ENCODE data around the gene ISYNA1. TPM values are rescaled to one million over a fixed set of nuclear protein-coding genes. Genes with fewer than 3 reads are reported as not detected.

ISYNA1 gene
- total and polyA plus RNA-seq, 2 of the 13 experiments (the other 11 are each of a cell fraction or from before 2014, with no cell fraction given) = 29.6 to 48.5 TPM

GRCh38 chr19:18390065-18390907 lies 47.6 kb downstream of the ISYNA1 start (continued):
- TF ChIP-seq ZNF747 (CRISPR knock-in tag; IDR thresholded peaks at IDR 0.05; ENCODE audit: borderline replicate concordance) (no peak), PHF8 (CRISPR knock-in tag; IDR thresholded peaks at IDR 0.05) (no peak), TARDBP (CRISPR knock-in tag; IDR thresholded peaks at IDR 0.05) (no peak; the same call in 1 of the 2 replicates), ZNF674 (CRISPR knock-in tag; IDR thresholded peaks at IDR 0.05; ENCODE audit: low read depth) (no peak), EZH2 (conservative IDR thresholded peaks at IDR 0.05; ENCODE audit: low read depth, low read length) (no peak), KAT7 (CRISPR knock-in tag; IDR thresholded peaks at IDR 0.05; ENCODE audit: borderline replicate concordance) (no peak), KAT2B (IDR thresholded peaks at IDR 0.05; ENCODE audit: borderline replicate concordance, low read depth, low read length) (no peak), SNRNP70 (IDR thresholded peaks at IDR 0.05; ENCODE audit: low read depth, low read length) (no peak), ZNF205 (CRISPR knock-in tag; IDR thresholded peaks at IDR 0.05) (no peak), DR1 (CRISPR knock-in tag; IDR thresholded peaks at IDR 0.05) (no peak), ZBTB26 (CRISPR knock-in tag; IDR thresholded peaks at IDR 0.05; ENCODE audit: borderline replicate concordance) (no peak), ATAD3A (CRISPR knock-in tag; IDR thresholded peaks at IDR 0.05) (no peak), ARID2 (CRISPR knock-in tag; IDR thresholded peaks at IDR 0.05; ENCODE audit: borderline replicate concordance) (no peak), ATF7 (IDR thresholded peaks at IDR 0.05) (no peak), ATF7 (CRISPR knock-in tag; IDR thresholded peaks at IDR 0.05) (no peak), ZNF703 (CRISPR knock-in tag; IDR thresholded peaks at IDR 0.05; ENCODE audit: borderline replicate concordance) (no peak), ZNF362 (CRISPR knock-in tag; IDR thresholded peaks at IDR 0.05; ENCODE audit: borderline replicate concordance) (no peak), MTF1 (CRISPR knock-in tag; IDR thresholded peaks at IDR 0.05) (no peak), ZNF724P (CRISPR knock-in tag; IDR thresholded peaks at IDR 0.05; ENCODE audit: borderline replicate concordance) (no peak), ZNF552 (CRISPR knock-in tag; IDR thresholded peaks at IDR 0.05; ENCODE audit: borderline replicate concordance) (no peak), ZNF281 (CRISPR knock-in tag; IDR thresholded peaks at IDR 0.05; ENCODE audit: borderline replicate concordance) (no peak), ZNF878 (CRISPR knock-in tag; IDR thresholded peaks at IDR 0.05) (peak; percentile 53), HNRNPUL1 (IDR thresholded peaks at IDR 0.05; ENCODE audit: low read depth, low read length) (no peak), HNRNPH1 (optimal IDR thresholded peaks at IDR 0.05; ENCODE audit: low read depth, low read length) (peak; percentile 90), RELA (CRISPR knock-in tag; IDR thresholded peaks at IDR 0.05) (no peak), TCF7L2 (IDR thresholded peaks at IDR 0.05; ENCODE audit: low read depth, low read length) (no peak), HNRNPK (IDR thresholded peaks at IDR 0.05; ENCODE audit: low read depth, low read length, poor library complexity, severe bottlenecking) (peak; percentile 81)
